Chondrocyte (in vitro differentiated cells): ENCODE measurements around the gene TEKT3. TPM values are rescaled to one million over a fixed set of nuclear protein-coding genes. Genes with fewer than 3 reads are reported as not detected.

Source experiments
- DNase-seq: peaks from one replicate; pipeline ENCODE4 v3.0.0; 2021; ENCODE audit warnings: mixed read lengths, low spot score
- H3K27ac Mint-ChIP-seq: one replicate; pipeline ENCODE4 v1.8.0; 2021; ENCODE audit warnings: mild to moderate bottlenecking, moderate library complexity, mixed read lengths; ENCODE audit not compliant: unreplicated experiment
- H3K27me3 Mint-ChIP-seq: 2 replicates; pipeline ENCODE4 v1.8.0; 2021; ENCODE audit warnings: low read depth, mixed read lengths
- H3K36me3 Mint-ChIP-seq: 2 replicates; pipeline ENCODE4 v1.8.0; 2021; ENCODE audit warnings: low read depth, mixed read lengths
- H3K4me1 Mint-ChIP-seq: 2 replicates; pipeline ENCODE4 v1.8.0; 2021; ENCODE audit warnings: low read depth, mild to moderate bottlenecking, mixed read lengths
- H3K4me3 Mint-ChIP-seq: one replicate; pipeline ENCODE4 v1.8.0; 2021; ENCODE audit warnings: mild to moderate bottlenecking, moderate library complexity, mixed read lengths; ENCODE audit not compliant: unreplicated experiment
- H3K9me3 Mint-ChIP-seq: 2 replicates; pipeline ENCODE4 v1.8.0; 2021; ENCODE audit warnings: low read depth, mixed read lengths
- CTCF ChIP-seq: fragments of 200-600 bp; sonication (generic); IDR thresholded peaks from 2 replicates; pipeline ENCODE4 v1.5.0; 2021; ENCODE audit warnings: antibody characterized with exemption, mild to moderate bottlenecking, moderate library complexity
- total RNA-seq: library from RNA; stranded (reverse); gene quantifications from 3 replicates; pipeline ENCODE4 v1.2.1, GENCODE V29; 2021

Gene TEKT3
- total RNA-seq, 1 donor from 2014 or later = 0.82 TPM

GRCh38 chr17:15364615-15365014 lies 23.2 kb upstream of the TEKT3 start:
- Mint-ChIP-seq H3K9me3 (no peaks in the 10 kb centered on the region), H3K4me3 (no peak overlapping the region), H3K36me3 (no peaks in the 10 kb centered on the region), H3K27me3 (no peaks in the 10 kb centered on the region), H3K27ac (no peak overlapping the region), H3K4me1 (peaks cover 11% of the 10 kb centered on the region)
- TF ChIP-seq CTCF = no peak
- no peak for DNase-seq

- no peaks in the 10 kb centered on the region for H3K27me3 Mint-ChIP-seq
- no peak for TF ChIP-seq CTCF
- no peak overlapping the region for H3K4me3 Mint-ChIP-seq
- no peak for DNase-seq
- peaks cover 11% of the 10 kb centered on the region for H3K4me1 Mint-ChIP-seq
- no peaks in the 10 kb centered on the region for H3K36me3 Mint-ChIP-seq
- H3K9me3 Mint-ChIP-seq = no peaks in the 10 kb centered on the region
- H3K27ac Mint-ChIP-seq = no peak overlapping the region
Observed at GRCh38 chr17:15363702-15364101, 22.3 kb upstream of the TEKT3 start.

GRCh38 chr17:15361592-15361991 lies 20.2 kb upstream of the TEKT3 start:
- no peak for TF ChIP-seq CTCF
- Mint-ChIP-seq H3K4me1 (peaks cover 11% of the 10 kb centered on the region), H3K9me3 (no peaks in the 10 kb centered on the region)

GRCh38 chr17:15361151-15361550 lies 19.8 kb upstream of the TEKT3 start:
- DNase-seq = no peak
- Mint-ChIP-seq H3K36me3 (no peaks in the 10 kb centered on the region), H3K4me3 (no peak overlapping the region), H3K4me1 (peaks cover 11% of the 10 kb centered on the region), H3K27ac (peak overlapping the region; percentile 75), H3K27me3 (no peaks in the 10 kb centered on the region), H3K9me3 (no peaks in the 10 kb centered on the region)
- TF ChIP-seq CTCF = no peak

More at GRCh38 chr17:15361592-15361991, 20.2 kb upstream of the TEKT3 start:
- Mint-ChIP-seq H3K36me3 (no peaks in the 10 kb centered on the region), H3K4me3 (no peak overlapping the region), H3K27ac (no peak overlapping the region), H3K27me3 (no peaks in the 10 kb centered on the region)
- no peak for DNase-seq

GRCh38 chr17:15354256-15354655 lies 12.9 kb upstream of the TEKT3 start:
- Mint-ChIP-seq H3K27ac (no peak overlapping the region), H3K9me3 (peaks cover 3% of the 10 kb centered on the region), H3K4me1 (peaks cover 8% of the 10 kb centered on the region), H3K36me3 (no peaks in the 10 kb centered on the region), H3K27me3 (no peaks in the 10 kb centered on the region), H3K4me3 (no peak overlapping the region)
- no peak for TF ChIP-seq CTCF
- DNase-seq = no peak
